ENCODE measurements around the gene LSM12. TPM values are rescaled to one million over a fixed set of nuclear protein-coding genes. Genes with fewer than 3 reads are reported as not detected.

Gene LSM12
- polyA plus RNA-seq, 1 experiment = 57.5 TPM

- H3K4me3 ChIP-seq (ENCODE audit: low read depth, low read length) = no peak overlapping the region
- no peak for DNase-seq (ENCODE audit: low read depth, low spot score)
- H3K9me3 ChIP-seq (ENCODE audit: control insufficient read depth, insufficient read depth, low read length) = peaks cover 3% of the 10 kb centered on the region; the same call in 1 of the 2 replicates
- no peak overlapping the region for H3K27ac ChIP-seq (ENCODE audit: low read depth, low read length)
- ChIA-PET CTCF (interaction anchor here (0.9 kb wide), 1 partner anchor 103 kb away, joined by 3 read pairs; no protein-coding TSS in a partner anchor), POLR2A (no interaction called here)
- no peak for TF ChIP-seq CTCF (IDR thresholded peaks at IDR 0.05; ENCODE audit: low read depth, low read length)
- no peaks in the 10 kb centered on the region for H3K27me3 ChIP-seq (ENCODE audit: control insufficient read depth, insufficient read depth, low read length)
Observed at GRCh38 chr17:44012874-44013273, 53.6 kb downstream of the LSM12 start.

DNA sequence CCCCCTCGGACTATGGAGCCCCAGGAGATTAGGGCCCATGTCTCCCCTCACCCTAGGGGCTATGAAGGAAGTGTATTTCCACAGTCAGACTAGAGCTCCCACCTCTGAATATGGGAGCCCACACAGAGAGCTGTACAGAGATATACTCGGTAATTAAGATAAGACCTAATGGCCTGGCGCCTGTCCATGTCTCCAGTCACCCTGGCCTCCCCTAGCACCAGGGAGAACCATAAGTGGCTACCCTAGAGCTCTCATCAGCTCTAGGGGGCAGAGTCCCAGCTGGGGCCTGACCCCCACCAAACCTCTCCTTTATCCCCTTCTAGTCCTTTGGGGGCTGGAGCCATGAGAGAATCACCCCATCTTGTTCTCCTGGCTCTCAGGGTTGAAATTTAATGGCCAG is 54.1 kb downstream of the LSM12 start:
- CTCF ChIA-PET = interaction anchor here (0.9 kb wide), 1 partner anchor 103 kb away, joined by 3 read pairs; no protein-coding TSS in a partner anchor
- Histone ChIP-seq H3K27ac (ENCODE audit: low read depth, low read length) (no peak overlapping the region), H3K27me3 (ENCODE audit: control insufficient read depth, insufficient read depth, low read length) (no peaks in the 10 kb centered on the region), H3K9me3 (ENCODE audit: control insufficient read depth, insufficient read depth, low read length) (peaks cover 3% of the 10 kb centered on the region; the same call in 1 of the 2 replicates), H3K4me3 (ENCODE audit: low read depth, low read length) (no peak overlapping the region)
- no peak for TF ChIP-seq CTCF (IDR thresholded peaks at IDR 0.05; ENCODE audit: low read depth, low read length)
- POLR2A ChIA-PET = no interaction called here
- DNase-seq (ENCODE audit: low read depth, low spot score) = no peak

- ChIA-PET POLR2A (no interaction called here), CTCF (interaction anchor here (1.1 kb wide), 1 partner anchor 32 kb away, joined by 4 read pairs; no protein-coding TSS in a partner anchor)
- H3K4me3 ChIP-seq (ENCODE audit: low read depth, low read length) = no peak overlapping the region
- DNase-seq (ENCODE audit: low read depth, low spot score) = no peak
- H3K9me3 ChIP-seq (ENCODE audit: control insufficient read depth, insufficient read depth, low read length) = peaks cover 3% of the 10 kb centered on the region; the same call in 1 of the 2 replicates
- peak overlapping the region; percentile 61 for H3K27ac ChIP-seq (ENCODE audit: low read depth, low read length)
- H3K27me3 ChIP-seq (ENCODE audit: control insufficient read depth, insufficient read depth, low read length) = no peaks in the 10 kb centered on the region
- TF ChIP-seq CTCF (IDR thresholded peaks at IDR 0.05; ENCODE audit: low read depth, low read length) = no peak
Observed at GRCh38 chr17:44011876-44012275, 54.6 kb downstream of the LSM12 start.

- peak; percentile 60 for DNase-seq (ENCODE audit: low read depth, low spot score)
- Histone ChIP-seq H3K9me3 (ENCODE audit: control insufficient read depth, insufficient read depth, low read length) (peaks cover 3% of the 10 kb centered on the region; the same call in 1 of the 2 replicates), H3K4me3 (ENCODE audit: low read depth, low read length) (0 out of 2 replicates have a peak overlapping the region, but pooled peaks have one; percentile 2), H3K27me3 (ENCODE audit: control insufficient read depth, insufficient read depth, low read length) (no peaks in the 10 kb centered on the region), H3K27ac (ENCODE audit: low read depth, low read length) (peak overlapping the region; percentile 65)
- CTCF ChIA-PET = interaction anchor here (1.1 kb wide), 1 partner anchor 32 kb away, joined by 4 read pairs; no protein-coding TSS in a partner anchor
- TF ChIP-seq CTCF (IDR thresholded peaks at IDR 0.05; ENCODE audit: low read depth, low read length) = no peak
- POLR2A ChIA-PET = interaction anchor here (0.8 kb wide), 1 partner anchor 127 kb away, joined by 4 read pairs; no protein-coding TSS in a partner anchor
Observed at GRCh38 chr17:44010966-44011647, 55.4 kb downstream of the LSM12 start.

Data from AG04450 (cell line).